Common myeloid progenitor, CD34-positive (primary cell): ENCODE results near the gene ARHGAP12.

Experiments
- CTCF ChIA-PET: fragments of 350-600 bp; sonication (Branson Sonifier 250); formaldehyde crosslinking; loops from one replicate; lab custom pipeline; 2021; ENCODE audit warnings: antibody characterized with exemption; lab: Charles Lee
- POLR2A ChIA-PET: fragments of 350-600 bp; sonication (Branson Sonifier 250); formaldehyde crosslinking; loops from one replicate; lab custom pipeline; 2021; ENCODE audit warnings: antibody characterized with exemption; lab: Charles Lee
- DNase-seq, 3 donors: peaks; one replicate each; pipeline versions ENCODE4 v3.0.0 to v3.0.0-alpha.2; 2013
- H3K27ac ChIP-seq, 2 experiments: 1 replicate in 1 of 2; 2 replicates in 1 of 2; pipeline ENCODE4 v1.7.0; 2013; ENCODE audit warnings: inconsistent platforms in 2 of 2, low read length in 2 of 2, mild to moderate bottlenecking in 2 of 2, low read depth in 1 of 2, moderate library complexity in 1 of 2; ENCODE audit not compliant: severe bottlenecking in 2 of 2, insufficient read depth in 1 of 2, poor library complexity in 1 of 2
- H3K27me3 ChIP-seq, 5 experiments: replicated peaks in 2 of 5; 1 replicate in 3 of 5; 2 replicates in 2 of 5; pipeline versions ENCODE4 v1.6.1 to v1.7.0; 2013; ENCODE audit warnings: low read length in 4 of 5, mild to moderate bottlenecking in 2 of 5, moderate library complexity in 2 of 5, inconsistent platforms in 1 of 5; ENCODE audit not compliant: insufficient read depth in 5 of 5, control insufficient read depth in 4 of 5
- H3K36me3 ChIP-seq, 4 experiments: 1 replicate in 2 of 4; 2 replicates in 2 of 4; pipeline versions ENCODE4 v1.6.1 to v1.7.0; 2013; ENCODE audit warnings: low read length in 3 of 4, control low read depth in 1 of 4, mild to moderate bottlenecking in 1 of 4; ENCODE audit not compliant: control insufficient read depth in 4 of 4, insufficient read depth in 4 of 4
- H3K4me1 ChIP-seq, 4 experiments: 1 replicate in 3 of 4; 2 replicates in 1 of 4; pipeline versions ENCODE4 v1.6.1 to v1.7.1; 2013; ENCODE audit warnings: low read length in 3 of 4, mild to moderate bottlenecking in 3 of 4, control low read depth in 1 of 4, inconsistent platforms in 1 of 4, moderate library complexity in 1 of 4; ENCODE audit not compliant: control insufficient read depth in 4 of 4, insufficient read depth in 4 of 4; ENCODE audit errors: control extremely low read depth in 1 of 4
- H3K4me3 ChIP-seq, 7 experiments: 1 replicate in 4 of 7; 2 replicates in 3 of 7; pipeline versions ENCODE4 v1.5.1 to v1.7.0; 2013; ENCODE audit warnings: mild to moderate bottlenecking in 7 of 7, low read length in 6 of 7, moderate library complexity in 6 of 7, inconsistent platforms in 2 of 7, low read depth in 2 of 7, control low read depth in 1 of 7; ENCODE audit not compliant: insufficient read depth in 4 of 7, control insufficient read depth in 1 of 7; ENCODE audit errors: extremely low read depth in 1 of 7
- H3K9me3 ChIP-seq, 5 experiments: 1 replicate in 4 of 5; 2 replicates in 1 of 5; pipeline versions ENCODE4 v1.6.1 to v1.7.1; 2013; ENCODE audit warnings: low read length in 4 of 5, mild to moderate bottlenecking in 2 of 5, inconsistent platforms in 1 of 5, low read depth in 1 of 5, moderate library complexity in 1 of 5; ENCODE audit not compliant: control insufficient read depth in 4 of 5, insufficient read depth in 2 of 5; ENCODE audit errors: control extremely low read depth in 1 of 5
- WGBS: methylation state at CpG from one replicate; pipeline ENCODE4 v1.1.5; 2013; ENCODE audit not compliant: insufficient coverage; 5-methylcytosine and 5-hydroxymethylcytosine counted together

ARHGAP12 gene

GRCh38 chr10:31803606-31804351 is 124.9 kb downstream of the ARHGAP12 start:
- ChIA-PET POLR2A (no interaction called here), CTCF (interaction anchor here (0.7 to 1.2 kb wide), 2 partner anchors 589 to 1019 kb away, joined by 3 read pairs; no protein-coding TSS in a partner anchor)
- DNase-seq = no peak
- Histone ChIP-seq H3K4me1 (peaks cover 3 to 5% (median 3%) of the 10 kb centered on the region in 4 experiments), H3K4me3 (no peak overlapping the region), H3K9me3 (no peaks in the 10 kb centered on the region), H3K27ac (no peak overlapping the region), H3K36me3 (peaks cover 0 to 4% (median 0%) of the 10 kb centered on the region in 4 experiments), H3K27me3 (no peaks in the 10 kb centered on the region)
- WGBS = 100% methylated on average over 1 of the region's 8 CpGs

GRCh38 chr10:31799181-31799580 is 129.4 kb downstream of the ARHGAP12 start:
- POLR2A ChIA-PET = no interaction called here
- CTCF ChIA-PET = interaction anchor here (1.1 kb wide), 1 partner anchor 29 kb away, joined by 3 read pairs; no protein-coding TSS in a partner anchor
- Histone ChIP-seq H3K27ac (no peak overlapping the region), H3K27me3 (no peaks in the 10 kb centered on the region), H3K4me1 (no peaks in the 10 kb centered on the region), H3K9me3 (no peaks in the 10 kb centered on the region), H3K36me3 (no peaks in the 10 kb centered on the region), H3K4me3 (no peak overlapping the region)
- DNase-seq = no peak
- WGBS = 95% methylated on average over 2 of the region's 2 CpGs

GRCh38 chr10:31792745-31793144 is 135.9 kb downstream of the ARHGAP12 start:
- CTCF ChIA-PET = no interaction called here
- peak; percentile 8 to 44 (median 40) for DNase-seq
- POLR2A ChIA-PET = no interaction called here
- Histone ChIP-seq H3K36me3 (no peaks in the 10 kb centered on the region), H3K9me3 (no peaks in the 10 kb centered on the region), H3K27ac (no peak overlapping the region), H3K4me1 (no peaks in the 10 kb centered on the region), H3K4me3 (no peak overlapping the region), H3K27me3 (no peaks in the 10 kb centered on the region)
- no CpG with 5 or more reads among the region's 1 CpG for WGBS

- no peaks in the 10 kb centered on the region for H3K9me3 ChIP-seq
- no peak overlapping the region for H3K4me3 ChIP-seq
- no peak overlapping the region for H3K27ac ChIP-seq
- no peaks in the 10 kb centered on the region for H3K36me3 ChIP-seq
- CTCF ChIA-PET = interaction anchor here (0.6 kb wide), 1 partner anchor 69 kb away, joined by 3 read pairs; no protein-coding TSS in a partner anchor
- POLR2A ChIA-PET = no interaction called here
- peak in 2 of 3 donors; percentile 5 to 19 for DNase-seq
- no peaks in the 10 kb centered on the region for H3K27me3 ChIP-seq
- WGBS = no CpG with 5 or more reads among the region's 1 CpG
- H3K4me1 ChIP-seq = no peaks in the 10 kb centered on the region
These were observed 139.1 kb downstream of the ARHGAP12 start for GRCh38 chr10:31789555-31789954.

- WGBS = 34% methylated on average over 2 of the region's 2 CpGs
- CTCF ChIA-PET = interaction anchor here (0.9 to 1.9 kb wide), 4 partner anchors 12 to 53 kb away, joined by 3 to 6 read pairs (median 4); no protein-coding TSS in a partner anchor
These were observed 145.9 kb downstream of the ARHGAP12 start for GRCh38 chr10:31782701-31783100.

GRCh38 chr10:31780717-31781116 is 147.9 kb downstream of the ARHGAP12 start:
- Histone ChIP-seq H3K36me3 (no peaks in the 10 kb centered on the region), H3K27me3 (no peaks in the 10 kb centered on the region), H3K27ac (no peak overlapping the region), H3K4me3 (no peak overlapping the region), H3K9me3 (peaks cover 0 to 5% (median 3%) of the 10 kb centered on the region in 5 experiments), H3K4me1 (peaks cover 0 to 6% (median 0%) of the 10 kb centered on the region in 4 experiments)
- no peak for DNase-seq
- CTCF ChIA-PET = interaction anchor here (1.5 to 1.9 kb wide), 2 partner anchors 10 to 14 kb away, joined by 6 to 7 read pairs; no protein-coding TSS in a partner anchor
- POLR2A ChIA-PET = no interaction called here
- 100% methylated on average over 1 of the region's 2 CpGs for WGBS

More at GRCh38 chr10:31782701-31783100, 145.9 kb downstream of the ARHGAP12 start:
- H3K4me1 ChIP-seq = peaks cover 0 to 6% (median 0%) of the 10 kb centered on the region in 4 experiments
- no peaks in the 10 kb centered on the region for H3K36me3 ChIP-seq
- H3K27ac ChIP-seq = no peak overlapping the region
- no peak overlapping the region for H3K4me3 ChIP-seq
- no peaks in the 10 kb centered on the region for H3K9me3 ChIP-seq
- POLR2A ChIA-PET = no interaction called here
- H3K27me3 ChIP-seq = no peaks in the 10 kb centered on the region
- peak; percentile 15 to 49 (median 35) for DNase-seq

- POLR2A ChIA-PET = no interaction called here
- no peak overlapping the region for H3K4me3 ChIP-seq
- CTCF ChIA-PET = interaction anchor here (1.2 to 1.3 kb wide), 2 partner anchors 8 to 10 kb away, joined by 3 read pairs; no protein-coding TSS in a partner anchor
- peaks cover 0 to 5% (median 3%) of the 10 kb centered on the region in 5 experiments for H3K9me3 ChIP-seq
- no peaks in the 10 kb centered on the region for H3K27me3 ChIP-seq
- peaks cover 0 to 6% (median 0%) of the 10 kb centered on the region in 4 experiments for H3K4me1 ChIP-seq
- WGBS = 84% methylated on average over 3 of the region's 3 CpGs
- no peak for DNase-seq
- no peak overlapping the region for H3K27ac ChIP-seq
- no peaks in the 10 kb centered on the region for H3K36me3 ChIP-seq
These were observed 150.0 kb downstream of the ARHGAP12 start for GRCh38 chr10:31778627-31779026.
